K562 (cell line): ENCODE measurements around the gene AKT2. TPM values are rescaled to one million over a fixed set of nuclear protein-coding genes. Genes with fewer than 3 reads are reported as not detected.

Source experiments
- ATAC-seq: fragments of 200-7000 bp; cut with Tn5 transposase; 3 replicates; pipeline ENCODE4 v1.9.1; 2020; ENCODE audit warnings: moderate library complexity
- BruUV-seq: library from RNA; stranded (reverse); fragments of 400-500 nt; replicated peaks from 2 replicates; lab custom pipeline; 2021; lab: Mats Ljungman, UMichigan
- CTCF ChIA-PET: fragments of 300-600 bp; formaldehyde crosslinking; extraction: SDS; loops from one replicate; lab custom pipeline; 2021; ENCODE audit warnings: low intra/inter-chr PET ratio; lab: Yijun Ruan, JAX
- POLR2A ChIA-PET: fragments of 300-600, 350-650 bp; sonication (Branson Sonifier 250); formaldehyde crosslinking; extraction: SDS; loops from one replicate; lab custom pipeline; 2021; ENCODE audit warnings: antibody characterized with exemption, inconsistent platforms; lab: Yijun Ruan, JAX
- DNase-seq, 4 experiments: peaks; one replicate each; pipeline versions ENCODE4 v3.0.0 to v3.0.0-alpha.2; 2011 to 2018; ENCODE audit warnings: low spot score in 3 of 4, mixed read lengths in 3 of 4; ENCODE audit errors: extremely low read depth in 1 of 4
- FAIRE-seq: peaks from 2 replicates; lab custom pipeline; 2011; peaks lifted over from hg19 to GRCh38; lab: Jason Lieb, UNC
- H2AFZ ChIP-seq: 2 replicates; pipeline ENCODE4 v1.6.0; 2011; ENCODE audit warnings: low read depth, low read length, control low read depth, inconsistent platforms
- H3K27ac ChIP-seq: fragments of 200-600 bp; 3 replicates; pipeline ENCODE4 v1.8.0; 2011; ENCODE audit warnings: low read depth, mild to moderate bottlenecking, control low read depth, inconsistent platforms, low read length, moderate library complexity, mixed read lengths; ENCODE audit errors: extremely low read depth
- H3K27me3 ChIP-seq, 2 experiments: fragments of 300-600 bp in 1 of 2; 2 replicates in 1 of 2; 3 replicates in 1 of 2; pipeline versions ENCODE4 v1.6.0 to v1.8.0; 2011; ENCODE audit warnings: inconsistent platforms in 2 of 2, low read length in 2 of 2, mild to moderate bottlenecking in 1 of 2, mixed read lengths in 1 of 2, moderate library complexity in 1 of 2; ENCODE audit not compliant: control insufficient read depth in 2 of 2, insufficient read depth in 2 of 2
- H3K36me3 ChIP-seq: fragments of 300-600 bp; 3 replicates; pipeline ENCODE4 v1.8.0; 2011; ENCODE audit warnings: mild to moderate bottlenecking, low read length, inconsistent platforms; ENCODE audit not compliant: control insufficient read depth, insufficient read depth
- H3K4me1 ChIP-seq, 2 experiments: fragments of 200-600 bp in 1 of 2; replicated peaks in 1 of 2; 2 replicates in 1 of 2; 3 replicates in 1 of 2; pipeline versions ENCODE4 v1.5.1 to v1.8.0; 2011; ENCODE audit warnings: inconsistent platforms in 2 of 2, low read length in 2 of 2, mild to moderate bottlenecking in 1 of 2, mixed read lengths in 1 of 2, moderate library complexity in 1 of 2; ENCODE audit not compliant: control insufficient read depth in 2 of 2, insufficient read depth in 2 of 2
- H3K4me2 ChIP-seq: 2 replicates; pipeline ENCODE4 v1.6.1; 2011; ENCODE audit warnings: low read length, control low read depth, inconsistent platforms, mixed read lengths; ENCODE audit not compliant: insufficient read depth
- H3K4me3 ChIP-seq: fragments of 200-600 bp; sonication (generic), shearing (Covaris generic); 2 replicates; pipeline ENCODE4 v1.5.1; 2016; ENCODE audit warnings: control low read depth, inconsistent platforms
- H3K79me2 ChIP-seq: fragments of 200-600 bp; 3 replicates; pipeline ENCODE4 v1.8.0; 2011; ENCODE audit warnings: low read length, inconsistent platforms; ENCODE audit not compliant: control insufficient read depth, insufficient read depth
- H3K9ac ChIP-seq, 2 experiments: 2 replicates each; pipeline versions ENCODE4 v1.6.0 to v1.6.1; 2011; ENCODE audit warnings: low read depth in 2 of 2, low read length in 2 of 2, control low read depth in 1 of 2, inconsistent platforms in 1 of 2, mild to moderate bottlenecking in 1 of 2, mixed read lengths in 1 of 2; ENCODE audit not compliant: insufficient read depth in 1 of 2
- H3K9me1 ChIP-seq: one replicate; pipeline ENCODE4 v1.6.0; 2011; ENCODE audit warnings: inconsistent platforms, mild to moderate bottlenecking, low read length, moderate library complexity; ENCODE audit not compliant: control insufficient read depth, insufficient read depth
- H3K9me3 ChIP-seq: replicated peaks from 2 replicates; pipeline ENCODE4 v1.5.1; 2011; ENCODE audit warnings: low read depth, low read length, inconsistent platforms; ENCODE audit not compliant: control insufficient read depth, insufficient read depth
- H4K20me1 ChIP-seq: replicated peaks from 2 replicates; pipeline ENCODE4 v1.6.1; 2011; ENCODE audit warnings: low read length, inconsistent platforms, mixed read lengths; ENCODE audit not compliant: control insufficient read depth, insufficient read depth
- ETS1 ChIP-seq: conservative IDR thresholded peaks from 2 replicates; pipeline ENCODE4 v1.6.1; 2011; ENCODE audit warnings: low read depth, mild to moderate bottlenecking, low read length; ENCODE audit not compliant: control insufficient read depth
- GMEB1 ChIP-seq: fragments of 250-450 bp; sonication (Bioruptor Pico); IDR thresholded peaks from 2 replicates; pipeline ENCODE4 v1.4.0; 2020; ENCODE audit warnings: mild to moderate bottlenecking
- HEY1 ChIP-seq: fragments of 250-450 bp; sonication (Bioruptor Pico); IDR thresholded peaks from 2 replicates; pipeline ENCODE4 v1.5.0; 2020; ENCODE audit warnings: mild to moderate bottlenecking, moderate library complexity, borderline replicate concordance
- KLF13 ChIP-seq: fragments of 450-650 bp; IDR thresholded peaks from 2 replicates; pipeline ENCODE4 v1.6.1; 2016; ENCODE audit warnings: missing genetic modification characterization, low read depth, mild to moderate bottlenecking, missing compliant biosample characterization, moderate library complexity, borderline replicate concordance
- MCM3 ChIP-seq: fragments of 450-650 bp; IDR thresholded peaks from 2 replicates; pipeline ENCODE4 v1.6.1; 2016
- NFRKB ChIP-seq: fragments of 450-650 bp; IDR thresholded peaks from 2 replicates; pipeline ENCODE4 v1.6.1; 2016; ENCODE audit warnings: low read depth
- ZNF121 ChIP-seq: sonication (generic); formaldehyde crosslinking; conservative IDR thresholded peaks from 2 replicates; pipeline ENCODE4 v1.8.0; 2022; ENCODE audit warnings: missing genetic modification reagents
- ZNF277 ChIP-seq: fragments of 250-450 bp; sonication (Bioruptor Pico); IDR thresholded peaks from 2 replicates; pipeline ENCODE4 v1.8.0; 2022; ENCODE audit warnings: inconsistent platforms, mild to moderate bottlenecking, moderate library complexity, borderline replicate concordance
- ZNF282 ChIP-seq: sonication (generic); formaldehyde crosslinking; IDR thresholded peaks from 2 replicates; pipeline ENCODE4 v1.8.1; 2023; ENCODE audit warnings: missing genetic modification reagents
- ZNF3 ChIP-seq: fragments of 250-450 bp; sonication (Bioruptor Pico); IDR thresholded peaks from 2 replicates; pipeline ENCODE4 v1.5.0; 2021; ENCODE audit warnings: mild to moderate bottlenecking, moderate library complexity
- WGBS: fragments of 100-300 bp; shearing (Covaris generic); methylation state at CpG from one replicate; pipeline ENCODE4 v1.1.6; 2016; ENCODE audit warnings: low coverage, mixed read lengths; ENCODE audit not compliant: insufficient coverage; ENCODE audit errors: missing lambda C conversion rate; 5-methylcytosine and 5-hydroxymethylcytosine counted together
- in situ Hi-C: fragments of 300-500 bp; cut with MboI; formaldehyde crosslinking; loops from 4 replicates; pipeline ENCODE4 v1.15.0; 2018; ENCODE audit warnings: inconsistent platforms, mixed read lengths
- intact Hi-C: fragments of 100-400 bp; cut with micrococcal nuclease; formaldehyde crosslinking; loops from 2 replicates; pipeline ENCODE4 v1.14.2; 2022
- polyA plus RNA-seq, 8 experiments: library from polyadenylated mRNA; depleted of rRNA in 4 of 8; stranded (reverse) in 5 of 8; unstranded in 3 of 8; fragments of >200 nt; fragmentation: Nextera tagmentation in 2 of 8; fragmentation: Illumina TruSeq in 1 of 8; extraction: Ambion mirVana in 2 of 8; extraction: Trizol in 1 of 8; gene quantifications; 2 replicates each; pipeline versions ENCODE4 v1.2.1 to v1.2.3, GENCODE V29; 2011 to 2014; ENCODE audit warnings: inconsistent platforms in 1 of 8, missing spikeins in 1 of 8
- total RNA-seq, 7 experiments: library from RNA; depleted of rRNA in 6 of 7; stranded (reverse); fragments of >200 nt in 6 of 7; fragmentation: Illumina TruSeq in 2 of 7; extraction: Trizol in 2 of 7; gene quantifications; 2 replicates each; pipeline versions ENCODE4 v1.2.1 to v1.2.3, GENCODE V29; 2011 to 2021; ENCODE audit warnings: low replicate concordance in 1 of 7
- TF ChIP-seq, protein P1 (sequence below): fragments of 450-650 bp; formaldehyde crosslinking; IDR thresholded peaks from 2 replicates; pipeline ENCODE4 v1.4.0; 2020; ENCODE audit warnings: mild to moderate bottlenecking, moderate library complexity

Gene AKT2
- total and polyA plus RNA-seq, 9 of the 15 experiments (the other 6 are each of a cell fraction or from before 2014, with no cell fraction given) = 1.1 to 132 (median 67.7) TPM

GRCh38 chr19:40271706-40272105, 13.4 kb downstream of the AKT2 start:
- no TSS peak for BruUV-seq
- peaks cover 4% of the 10 kb centered on the region for H3K9me1 ChIP-seq
- FAIRE-seq = no peak
- in situ Hi-C loops (no loop called here), intact Hi-C loops (loop anchor here (5.0 kb wide), 1 partner anchor 39 kb away; no protein-coding TSS in a partner anchor)
- ChIA-PET POLR2A (no interaction called here), CTCF (no interaction called here)
- peak overlapping the region; percentile 72; the same call in 1 of the 2 replicates for H3K4me2 ChIP-seq
- peak overlapping the region; percentile 51 to 89; a peak in 3 of 4 replicates for H3K9ac ChIP-seq
- H3K4me1 ChIP-seq = peaks cover 77 to 82% of the 10 kb centered on the region in 2 experiments
- H4K20me1 ChIP-seq = peaks cover 6% of the 10 kb centered on the region; the same call in 1 of the 2 replicates
- WGBS = 81% methylated on average over 4 of the region's 4 CpGs
- no peaks in the 10 kb centered on the region for H3K9me3 ChIP-seq
- H3K4me3 ChIP-seq = no peak overlapping the region
- H3K36me3 ChIP-seq = peaks cover 48% of the 10 kb centered on the region
- no peak for ATAC-seq
- peaks cover 95% of the 10 kb centered on the region for H3K79me2 ChIP-seq
- TF ChIP-seq MCM3 = no peak
- no peak for TF ChIP-seq ZNF121
- TF ChIP-seq KLF13 (tag) = no peak
- TF ChIP-seq ZNF282 (CRISPR knock-in tag) = no peak
- TF ChIP-seq, protein P1, sequence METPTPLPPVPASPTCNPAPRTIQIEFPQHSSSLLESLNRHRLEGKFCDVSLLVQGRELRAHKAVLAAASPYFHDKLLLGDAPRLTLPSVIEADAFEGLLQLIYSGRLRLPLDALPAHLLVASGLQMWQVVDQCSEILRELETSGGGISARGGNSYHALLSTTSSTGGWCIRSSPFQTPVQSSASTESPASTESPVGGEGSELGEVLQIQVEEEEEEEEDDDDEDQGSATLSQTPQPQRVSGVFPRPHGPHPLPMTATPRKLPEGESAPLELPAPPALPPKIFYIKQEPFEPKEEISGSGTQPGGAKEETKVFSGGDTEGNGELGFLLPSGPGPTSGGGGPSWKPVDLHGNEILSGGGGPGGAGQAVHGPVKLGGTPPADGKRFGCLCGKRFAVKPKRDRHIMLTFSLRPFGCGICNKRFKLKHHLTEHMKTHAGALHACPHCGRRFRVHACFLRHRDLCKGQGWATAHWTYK (CRISPR knock-in tag) = no peak
- no peak for TF ChIP-seq ETS1
- TF ChIP-seq GMEB1 (CRISPR knock-in tag) = no peak
- no peak for TF ChIP-seq NFRKB
- TF ChIP-seq HEY1 = no peak
- no peak for TF ChIP-seq ZNF277 (CRISPR knock-in tag)
- no peak for TF ChIP-seq ZNF3 (CRISPR knock-in tag)
- DNase-seq = no peak
- H3K27ac ChIP-seq = peak overlapping the region; percentile 68
- no peak overlapping the region for H2AFZ ChIP-seq
- H3K27me3 ChIP-seq = no peaks in the 10 kb centered on the region
